Endothelial cell of umbilical vein (primary cell): ENCODE results near the gene GALNT14. TPM values are rescaled to one million over a fixed set of nuclear protein-coding genes. Genes with fewer than 3 reads are reported as not detected.

Experiments
- BruUV-seq: library from RNA; stranded (reverse); fragments of 400-500 nt; replicated peaks from 2 replicates; lab custom pipeline; 2021; lab: Mats Ljungman, UMichigan
- CTCF ChIA-PET: fragments of 300-600, 350-600 bp; sonication (Branson Sonifier 250); formaldehyde crosslinking; loops from one replicate; lab custom pipeline; 2021; ENCODE audit warnings: antibody characterized with exemption, inconsistent platforms; lab: Charles Lee
- POLR2A ChIA-PET: fragments of 300-600, 350-600 bp; sonication (Branson Sonifier 250); formaldehyde crosslinking; loops from one replicate; lab custom pipeline; 2021; ENCODE audit warnings: antibody characterized with exemption, inconsistent platforms; lab: Charles Lee
- DNase-seq: peaks from one replicate; pipeline ENCODE4 v3.0.0-alpha.2; 2011; ENCODE audit warnings: low read depth, low spot score
- FAIRE-seq: peaks from 2 replicates; lab custom pipeline; 2011; peaks lifted over from hg19 to GRCh38; lab: Jason Lieb, UNC
- H2AFZ ChIP-seq: 2 replicates; pipeline ENCODE4 v1.6.0; 2012; ENCODE audit warnings: low read depth, low read length, control low read depth, inconsistent platforms
- H3K27ac ChIP-seq: 2 replicates; pipeline ENCODE4 v1.5.1; 2011; ENCODE audit warnings: low read depth, mild to moderate bottlenecking, control low read depth, low read length, moderate library complexity; ENCODE audit not compliant: insufficient read depth
- H3K27me3 ChIP-seq, 2 experiments: 2 replicates each; pipeline versions ENCODE4 v1.6.0 to v1.6.1; 2011; ENCODE audit warnings: low read length in 2 of 2, mixed read lengths in 1 of 2; ENCODE audit not compliant: control insufficient read depth in 2 of 2, insufficient read depth in 2 of 2
- H3K36me3 ChIP-seq, 2 experiments: 2 replicates in 1 of 2; 3 replicates in 1 of 2; pipeline ENCODE4 v1.5.1; 2011; ENCODE audit warnings: low read length in 2 of 2, mild to moderate bottlenecking in 1 of 2, moderate library complexity in 1 of 2; ENCODE audit not compliant: control insufficient read depth in 2 of 2, insufficient read depth in 2 of 2; ENCODE audit errors: extremely low read depth in 1 of 2
- H3K4me1 ChIP-seq: 3 replicates; pipeline ENCODE4 v1.5.1; 2011; ENCODE audit warnings: mild to moderate bottlenecking, low read length; ENCODE audit not compliant: control insufficient read depth, insufficient read depth; ENCODE audit errors: extremely low read depth
- H3K4me2 ChIP-seq: 2 replicates; pipeline ENCODE4 v1.6.1; 2011; ENCODE audit warnings: low read length, control low read depth, mixed read lengths; ENCODE audit not compliant: insufficient read depth
- H3K4me3 ChIP-seq, 3 experiments: fragments of 200-600 bp in 1 of 3; sonication (generic), shearing (Covaris generic) in 1 of 3; replicated peaks in 1 of 3; 2 replicates each; pipeline ENCODE4 v1.5.1; 2011 to 2016; ENCODE audit warnings: control low read depth in 3 of 3, low read length in 3 of 3, mild to moderate bottlenecking in 2 of 3, inconsistent platforms in 1 of 3, low read depth in 1 of 3, moderate library complexity in 1 of 3; ENCODE audit not compliant: insufficient read depth in 1 of 3
- H3K79me2 ChIP-seq: 2 replicates; pipeline ENCODE4 v1.6.0; 2012; ENCODE audit warnings: low read length, inconsistent platforms; ENCODE audit not compliant: control insufficient read depth, insufficient read depth
- H3K9ac ChIP-seq: replicated peaks from 2 replicates; pipeline ENCODE3; 2011; ENCODE audit warnings: low read length, control low read depth; ENCODE audit not compliant: insufficient read depth; ENCODE audit errors: extremely low read depth
- H3K9me1 ChIP-seq: replicated peaks from 3 replicates; pipeline ENCODE4 v1.6.0; 2011; ENCODE audit warnings: mild to moderate bottlenecking, low read length; ENCODE audit not compliant: control insufficient read depth, insufficient read depth; ENCODE audit errors: extremely low read depth
- H3K9me3 ChIP-seq: replicated peaks from 2 replicates; pipeline ENCODE4 v1.5.1; 2012; ENCODE audit warnings: low read length, inconsistent platforms; ENCODE audit not compliant: control insufficient read depth, insufficient read depth
- H4K20me1 ChIP-seq: replicated peaks from 2 replicates; pipeline ENCODE3; 2011; ENCODE audit warnings: mild to moderate bottlenecking, low read length; ENCODE audit not compliant: control insufficient read depth, insufficient read depth; ENCODE audit errors: extremely low read depth
- CTCF ChIP-seq, 2 donors: IDR thresholded peaks; 1 replicate in 1 of 2; 2 replicates in 1 of 2; pipeline ENCODE4 v1.5.1; 2011; ENCODE audit warnings: low read length in 2 of 2, mild to moderate bottlenecking in 2 of 2, moderate library complexity in 2 of 2, control low read depth in 1 of 2, inconsistent platforms in 1 of 2, low read depth in 1 of 2; ENCODE audit not compliant: insufficient read depth in 1 of 2; ENCODE audit errors: extremely low read depth in 1 of 2
- EZH2 ChIP-seq: IDR thresholded peaks from 2 replicates; pipeline ENCODE4 v1.6.1; 2012; ENCODE audit warnings: borderline replicate concordance, low read depth, mild to moderate bottlenecking, moderate library complexity, low read length, inconsistent platforms; ENCODE audit not compliant: severe bottlenecking
- FOS ChIP-seq: IDR thresholded peaks from 2 replicates; pipeline ENCODE4 v1.6.1; 2011; ENCODE audit warnings: mild to moderate bottlenecking, low read length, moderate library complexity, borderline replicate concordance; ENCODE audit not compliant: insufficient read depth
- GATA2 ChIP-seq: IDR thresholded peaks from 2 replicates; pipeline ENCODE4 v1.7.0; 2011; ENCODE audit warnings: low read depth, mild to moderate bottlenecking, moderate library complexity, mixed read lengths, low read length; ENCODE audit not compliant: insufficient read length, insufficient read depth
- JUN ChIP-seq: IDR thresholded peaks from 2 replicates; pipeline ENCODE4 v1.6.1; 2011; ENCODE audit warnings: borderline replicate concordance, low read depth; ENCODE audit not compliant: insufficient read length, insufficient read depth
- MYC ChIP-seq: IDR thresholded peaks from one replicate; pipeline ENCODE4 v1.6.1; 2011; ENCODE audit warnings: mild to moderate bottlenecking, low read depth, low read length
- POLR2A ChIP-seq: IDR thresholded peaks from 2 replicates; pipeline ENCODE4 v1.6.1; 2012; ENCODE audit warnings: low read depth, mild to moderate bottlenecking, control low read depth, low read length
- POLR2AphosphoS5 ChIP-seq: IDR thresholded peaks from 2 replicates; pipeline ENCODE4 v1.6.1; 2012; ENCODE audit warnings: low read depth, mild to moderate bottlenecking, control low read depth, low read length, moderate library complexity; ENCODE audit not compliant: insufficient read depth
- dilution Hi-C: fragments of 300-500 bp; cut with MboI; formaldehyde crosslinking; loops from one replicate; pipeline ENCODE4 v1.15.0; 2019; ENCODE audit warnings: low sequenced_read_pairs; ENCODE audit not compliant: extremely low pct_ligation_motif_present
- intact Hi-C: fragments of 100-400 bp; cut with micrococcal nuclease; formaldehyde crosslinking; loops from one replicate; pipeline ENCODE4 v1.10.0; 2022
- polyA plus RNA-seq, 4 experiments: library from polyadenylated mRNA; depleted of rRNA in 3 of 4; stranded (reverse) in 3 of 4; unstranded in 1 of 4; fragments of >200 nt; gene quantifications; 2 replicates each; pipeline versions ENCODE4 v1.2.1 to v1.2.3, GENCODE V29; 2011 to 2012; ENCODE audit warnings: missing spikeins in 1 of 4
- total RNA-seq: library from RNA; stranded (reverse); gene quantifications from 2 replicates; pipeline ENCODE4 v1.2.3, GENCODE V29; 2021
- TF ChIP-seq, protein P1 (sequence below): IDR thresholded peaks from 2 replicates; pipeline ENCODE4 v1.6.1; 2011; ENCODE audit not compliant: insufficient read depth, insufficient read length

The GALNT14 gene
- total and polyA plus RNA-seq, 2 donors (not counting 3 experiments of a cell fraction or from before 2014, with no cell fraction given): 0.04 to 0.40 TPM

DNA sequence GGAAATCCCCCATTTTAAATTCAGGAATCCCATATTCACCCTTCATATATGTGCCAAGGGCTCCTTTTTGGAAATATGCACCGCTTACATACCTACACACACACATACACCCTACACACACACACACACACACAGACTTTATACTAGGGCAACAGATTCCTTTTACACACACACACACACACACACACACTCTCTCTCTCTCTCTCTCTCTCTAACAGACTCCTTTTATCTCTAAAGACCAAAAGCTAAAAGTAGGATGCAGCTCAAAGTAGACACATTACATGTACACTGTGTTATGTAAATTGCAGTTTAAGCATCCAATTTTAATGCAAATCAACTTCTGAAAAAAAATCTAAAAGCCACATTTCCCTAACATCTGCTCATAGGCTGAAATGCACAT is 200.0 kb downstream of the GALNT14 start:
- Histone ChIP-seq H3K36me3 (no peaks in the 10 kb centered on the region), H3K27me3 (no peaks in the 10 kb centered on the region), H3K27ac (no peak overlapping the region), H2AFZ (no peak overlapping the region), H4K20me1 (no peaks in the 10 kb centered on the region), H3K9me3 (no peaks in the 10 kb centered on the region), H3K4me1 (no peaks in the 10 kb centered on the region), H3K9me1 (no peaks in the 10 kb centered on the region), H3K9ac (no peak overlapping the region), H3K4me2 (no peak overlapping the region), H3K4me3 (no peak overlapping the region), H3K79me2 (no peaks in the 10 kb centered on the region)
- FAIRE-seq (no peak), DNase-seq (no peak)
- CTCF ChIA-PET: no interaction called here
- TF ChIP-seq FOS: no peak
- TF ChIP-seq CTCF (IDR thresholded peaks at IDR 0.05; ENCODE audit: extremely low read depth in 1 of 2, insufficient read depth in 1 of 2, low read depth in 1 of 2, low read length in 2 of 2): no peak
- no peak for TF ChIP-seq MYC
- TF ChIP-seq POLR2AphosphoS5: no peak
- no peak for TF ChIP-seq GATA2
- TF ChIP-seq EZH2: no peak
- TF ChIP-seq, protein P1, sequence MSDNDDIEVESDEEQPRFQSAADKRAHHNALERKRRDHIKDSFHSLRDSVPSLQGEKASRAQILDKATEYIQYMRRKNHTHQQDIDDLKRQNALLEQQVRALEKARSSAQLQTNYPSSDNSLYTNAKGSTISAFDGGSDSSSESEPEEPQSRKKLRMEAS: no peak
- TF ChIP-seq POLR2A: no peak
- TF ChIP-seq JUN: no peak
- intact Hi-C loops: no loop called here
- BruUV-seq: no TSS peak
- POLR2A ChIA-PET: no interaction called here
- dilution Hi-C loops: no loop called here
